Activated CD8-positive, alpha-beta T cell treated with anti-CD3 and anti-CD28 coated beads for 36 hours (primary cell): ENCODE measurements around the gene PTEN. TPM values are rescaled to one million over a fixed set of nuclear protein-coding genes. Genes with fewer than 3 reads are reported as not detected.

Experiments
- ATAC-seq: fragments of 200-7000 bp; cut with Tn5 transposase; one replicate; pipeline ENCODE4 v1.10.0; 2021; ENCODE audit warnings: mild to moderate bottlenecking, moderate library complexity
- CTCF ChIA-PET: fragments of 350-600 bp; sonication (Branson Sonifier 250); formaldehyde crosslinking; loops from one replicate; lab custom pipeline; 2021; ENCODE audit warnings: antibody characterized with exemption; lab: Charles Lee
- POLR2A ChIA-PET: fragments of 350-600 bp; sonication (Branson Sonifier 250); formaldehyde crosslinking; loops from one replicate; lab custom pipeline; 2021; ENCODE audit warnings: antibody characterized with exemption; lab: Charles Lee
- DNase-seq: peaks from one replicate; pipeline ENCODE4 v3.0.0-alpha.2; 2020
- H3K27ac Mint-ChIP-seq: one replicate; pipeline ENCODE4 v1.8.0; 2021; ENCODE audit warnings: mild to moderate bottlenecking, mixed read lengths
- H3K27me3 Mint-ChIP-seq: one replicate; pipeline ENCODE4 v1.8.0; 2021; ENCODE audit warnings: mixed read lengths
- H3K36me3 Mint-ChIP-seq: one replicate; pipeline ENCODE4 v1.8.0; 2021; ENCODE audit warnings: low read depth, mixed read lengths
- H3K4me1 Mint-ChIP-seq: one replicate; pipeline ENCODE4 v1.8.0; 2021; ENCODE audit warnings: low read depth, mixed read lengths
- H3K4me3 Mint-ChIP-seq: one replicate; pipeline ENCODE4 v1.8.0; 2021; ENCODE audit warnings: mild to moderate bottlenecking, moderate library complexity, mixed read lengths
- H3K9me3 Mint-ChIP-seq: one replicate; pipeline ENCODE4 v1.8.0; 2021; ENCODE audit warnings: mixed read lengths
- CTCF ChIP-seq: fragments of 200-600 bp; IDR thresholded peaks from one replicate; pipeline ENCODE4 v1.8.0; 2022; ENCODE audit warnings: antibody characterized with exemption, mild to moderate bottlenecking
- intact Hi-C: fragments of 100-400 bp; cut with micrococcal nuclease; formaldehyde crosslinking; loops from one replicate; pipeline ENCODE4 v1.10.0; 2022
- total RNA-seq, 2 experiments: library from RNA; stranded (reverse); gene quantifications; one replicate each; pipeline ENCODE4 v1.2.3, GENCODE V29; 2021

Gene PTEN
- total RNA-seq, 2 experiments from 2014 or later = 48.9 to 51.8 TPM

- Mint-ChIP-seq H3K36me3 (peaks cover 30% of the 10 kb centered on the region), H3K27me3 (no peaks in the 10 kb centered on the region), H3K27ac (no peak overlapping the region), H3K9me3 (no peaks in the 10 kb centered on the region), H3K4me3 (no peak overlapping the region), H3K4me1 (peaks cover 19% of the 10 kb centered on the region)
- no peak for TF ChIP-seq CTCF
- ChIA-PET CTCF (interaction anchor here (2.0 kb wide), 1 partner anchor 93 kb away, joined by 5 read pairs; the partner anchor contains the start of genes KLLN and PTEN), POLR2A (no interaction called here)
- ATAC-seq (no peak), DNase-seq (no peak)
- intact Hi-C loops = no loop called here
Measured at GRCh38 chr10:87956055-87956454, 92.6 kb downstream of the PTEN start.

- Mint-ChIP-seq H3K36me3 (peaks cover 30% of the 10 kb centered on the region), H3K27ac (no peak overlapping the region), H3K9me3 (no peaks in the 10 kb centered on the region), H3K27me3 (no peaks in the 10 kb centered on the region), H3K4me1 (peaks cover 16% of the 10 kb centered on the region), H3K4me3 (no peak overlapping the region)
- no peak for TF ChIP-seq CTCF
- POLR2A ChIA-PET = interaction anchor here (0.8 kb wide), 1 partner anchor 313 kb away, joined by 4 read pairs; no protein-coding TSS in a partner anchor
- ATAC-seq = no peak
- intact Hi-C loops = no loop called here
- CTCF ChIA-PET = interaction anchor here (0.6 kb wide), 1 partner anchor 1068 kb away, joined by 3 read pairs; no protein-coding TSS in a partner anchor
- no peak for DNase-seq
Measured at GRCh38 chr10:87957702-87958101, 94.3 kb downstream of the PTEN start.

- TF ChIP-seq CTCF = no peak
- intact Hi-C loops = no loop called here
- ChIA-PET POLR2A (no interaction called here), CTCF (no interaction called here)
- no peaks in the 10 kb centered on the region for H3K27me3 Mint-ChIP-seq
- peaks cover 12% of the 10 kb centered on the region for H3K4me1 Mint-ChIP-seq
- no peak overlapping the region for H3K4me3 Mint-ChIP-seq
- DNase-seq (no peak), ATAC-seq (no peak)
- no peaks in the 10 kb centered on the region for H3K9me3 Mint-ChIP-seq
- H3K36me3 Mint-ChIP-seq = peaks cover 33% of the 10 kb centered on the region
- H3K27ac Mint-ChIP-seq = no peak overlapping the region
Measured at GRCh38 chr10:87960230-87960629, 96.8 kb downstream of the PTEN start.

- intact Hi-C loops = no loop called here
- DNase-seq (no peak), ATAC-seq (no peak)
- H3K4me3 Mint-ChIP-seq = no peak overlapping the region
- ChIA-PET CTCF (no interaction called here), POLR2A (no interaction called here)
- TF ChIP-seq CTCF = no peak
- no peak overlapping the region for H3K27ac Mint-ChIP-seq
- no peaks in the 10 kb centered on the region for H3K9me3 Mint-ChIP-seq
- peaks cover 6% of the 10 kb centered on the region for H3K4me1 Mint-ChIP-seq
- H3K27me3 Mint-ChIP-seq = no peaks in the 10 kb centered on the region
- H3K36me3 Mint-ChIP-seq = peaks cover 39% of the 10 kb centered on the region
Measured at GRCh38 chr10:87961314-87961713, 97.9 kb downstream of the PTEN start.

- Mint-ChIP-seq H3K4me3 (no peak overlapping the region), H3K27ac (no peak overlapping the region), H3K4me1 (peaks cover 7% of the 10 kb centered on the region), H3K36me3 (peaks cover 21% of the 10 kb centered on the region), H3K9me3 (no peaks in the 10 kb centered on the region), H3K27me3 (no peaks in the 10 kb centered on the region)
- POLR2A ChIA-PET = no interaction called here
- TF ChIP-seq CTCF = no peak
- CTCF ChIA-PET = no interaction called here
- ATAC-seq (no peak), DNase-seq (no peak)
- intact Hi-C loops = no loop called here
Measured at GRCh38 chr10:87966459-87966858, 103.0 kb downstream of the PTEN start.
